ENCODE data around the gene SLC41A2.

- TF ChIP-seq, protein P1, sequence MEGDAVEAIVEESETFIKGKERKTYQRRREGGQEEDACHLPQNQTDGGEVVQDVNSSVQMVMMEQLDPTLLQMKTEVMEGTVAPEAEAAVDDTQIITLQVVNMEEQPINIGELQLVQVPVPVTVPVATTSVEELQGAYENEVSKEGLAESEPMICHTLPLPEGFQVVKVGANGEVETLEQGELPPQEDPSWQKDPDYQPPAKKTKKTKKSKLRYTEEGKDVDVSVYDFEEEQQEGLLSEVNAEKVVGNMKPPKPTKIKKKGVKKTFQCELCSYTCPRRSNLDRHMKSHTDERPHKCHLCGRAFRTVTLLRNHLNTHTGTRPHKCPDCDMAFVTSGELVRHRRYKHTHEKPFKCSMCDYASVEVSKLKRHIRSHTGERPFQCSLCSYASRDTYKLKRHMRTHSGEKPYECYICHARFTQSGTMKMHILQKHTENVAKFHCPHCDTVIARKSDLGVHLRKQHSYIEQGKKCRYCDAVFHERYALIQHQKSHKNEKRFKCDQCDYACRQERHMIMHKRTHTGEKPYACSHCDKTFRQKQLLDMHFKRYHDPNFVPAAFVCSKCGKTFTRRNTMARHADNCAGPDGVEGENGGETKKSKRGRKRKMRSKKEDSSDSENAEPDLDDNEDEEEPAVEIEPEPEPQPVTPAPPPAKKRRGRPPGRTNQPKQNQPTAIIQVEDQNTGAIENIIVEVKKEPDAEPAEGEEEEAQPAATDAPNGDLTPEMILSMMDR (conservative IDR thresholded peaks at IDR 0.05) = no peak
- no peak for TF ChIP-seq EZH2 (IDR thresholded peaks at IDR 0.05; ENCODE audit: low read depth)
Observed at GRCh38 chr12:104994336-104994735, 36.2 kb upstream of the SLC41A2 start.
